Nephron (organoid): Measurements from ENCODE around the gene SCN3A.
A peak's percentile ranks its signal among the peaks of the same experiment; 100 is the strongest.

Source experiments
- H3K27ac Mint-ChIP-seq, 3 experiments: 2 replicates each; pipeline ENCODE4 v1.8.0; 2020; ENCODE audit warnings: mixed read lengths in 3 of 3, mild to moderate bottlenecking in 2 of 3, moderate library complexity in 1 of 3
- H3K27me3 Mint-ChIP-seq: 2 replicates; pipeline ENCODE4 v1.8.0; 2021; ENCODE audit warnings: low read depth, mild to moderate bottlenecking, moderate library complexity, mixed read lengths
- H3K36me3 Mint-ChIP-seq: 2 replicates; pipeline ENCODE4 v1.8.0; 2020; ENCODE audit warnings: low read depth, mixed read lengths
- H3K4me1 Mint-ChIP-seq: 2 replicates; pipeline ENCODE4 v1.8.0; 2020; ENCODE audit warnings: mixed read lengths
- H3K4me3 Mint-ChIP-seq, 3 experiments: 2 replicates each; pipeline ENCODE4 v1.8.0; 2020; ENCODE audit warnings: mild to moderate bottlenecking in 3 of 3, mixed read lengths in 3 of 3, moderate library complexity in 2 of 3
- H3K9me3 Mint-ChIP-seq: 2 replicates; pipeline ENCODE4 v1.8.0; 2020; ENCODE audit warnings: mixed read lengths
- TF ChIP-seq, protein P1 (sequence below), 3 experiments: fragments of 200-600 bp; sonication (generic); IDR thresholded peaks; one replicate each; pipeline ENCODE4 v1.5.0; 2021; ENCODE audit warnings: antibody characterized with exemption in 3 of 3; ENCODE audit not compliant: unreplicated experiment in 3 of 3

The SCN3A gene

DNA sequence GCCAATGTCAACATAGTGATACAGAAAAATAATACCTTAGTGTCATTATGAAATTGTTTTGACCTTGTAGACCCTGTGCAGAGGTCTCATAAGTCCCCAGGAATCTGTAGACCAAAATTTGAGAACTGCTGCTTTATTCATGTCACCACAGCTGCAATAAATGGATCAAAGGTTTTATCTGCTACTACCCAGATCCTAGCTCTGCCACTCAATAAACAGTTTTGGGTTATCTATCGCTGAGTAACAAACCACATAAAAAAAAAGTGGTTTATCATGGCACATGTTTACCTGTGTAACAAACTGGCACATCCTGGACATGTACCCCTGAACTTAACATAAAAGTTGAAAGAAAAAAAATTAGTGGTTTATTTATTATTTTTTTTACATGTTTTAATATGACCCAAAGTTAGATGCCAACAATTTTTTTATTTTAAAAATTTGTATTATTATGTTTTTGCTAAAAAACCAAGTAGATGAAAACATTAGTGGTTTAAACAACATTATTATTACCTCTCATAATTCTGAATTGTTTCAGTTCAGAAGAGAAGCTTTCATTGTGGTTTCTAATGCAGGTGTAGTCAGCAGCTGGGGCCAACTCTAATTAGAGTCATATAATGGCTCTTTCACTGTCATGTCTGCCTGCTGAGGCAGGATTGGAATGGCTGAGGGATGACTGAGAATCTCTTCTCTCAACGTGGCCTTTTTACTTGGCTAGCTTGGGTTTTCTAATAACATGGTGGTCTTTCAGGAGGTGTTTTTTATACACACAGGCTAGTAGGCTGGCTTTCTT lies 145.2 kb downstream of the SCN3A start:
- no peak overlapping the region for H3K4me3 Mint-ChIP-seq
- peaks cover 9% of the 10 kb centered on the region for H3K4me1 Mint-ChIP-seq
- TF ChIP-seq, protein P1, sequence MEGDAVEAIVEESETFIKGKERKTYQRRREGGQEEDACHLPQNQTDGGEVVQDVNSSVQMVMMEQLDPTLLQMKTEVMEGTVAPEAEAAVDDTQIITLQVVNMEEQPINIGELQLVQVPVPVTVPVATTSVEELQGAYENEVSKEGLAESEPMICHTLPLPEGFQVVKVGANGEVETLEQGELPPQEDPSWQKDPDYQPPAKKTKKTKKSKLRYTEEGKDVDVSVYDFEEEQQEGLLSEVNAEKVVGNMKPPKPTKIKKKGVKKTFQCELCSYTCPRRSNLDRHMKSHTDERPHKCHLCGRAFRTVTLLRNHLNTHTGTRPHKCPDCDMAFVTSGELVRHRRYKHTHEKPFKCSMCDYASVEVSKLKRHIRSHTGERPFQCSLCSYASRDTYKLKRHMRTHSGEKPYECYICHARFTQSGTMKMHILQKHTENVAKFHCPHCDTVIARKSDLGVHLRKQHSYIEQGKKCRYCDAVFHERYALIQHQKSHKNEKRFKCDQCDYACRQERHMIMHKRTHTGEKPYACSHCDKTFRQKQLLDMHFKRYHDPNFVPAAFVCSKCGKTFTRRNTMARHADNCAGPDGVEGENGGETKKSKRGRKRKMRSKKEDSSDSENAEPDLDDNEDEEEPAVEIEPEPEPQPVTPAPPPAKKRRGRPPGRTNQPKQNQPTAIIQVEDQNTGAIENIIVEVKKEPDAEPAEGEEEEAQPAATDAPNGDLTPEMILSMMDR (IDR thresholded peaks at IDR 0.05; ENCODE audit: unreplicated experiment in 3 of 3): no peak
- no peak overlapping the region for H3K27ac Mint-ChIP-seq
- H3K36me3 Mint-ChIP-seq: no peaks in the 10 kb centered on the region
- no peaks in the 10 kb centered on the region for H3K9me3 Mint-ChIP-seq
- H3K27me3 Mint-ChIP-seq: peaks cover 4% of the 10 kb centered on the region

- peaks cover 9% of the 10 kb centered on the region for H3K4me1 Mint-ChIP-seq
- no peaks in the 10 kb centered on the region for H3K36me3 Mint-ChIP-seq
- H3K9me3 Mint-ChIP-seq: no peaks in the 10 kb centered on the region
Measured at GRCh38 chr2:165057931-165058330, 145.9 kb downstream of the SCN3A start.

DNA sequence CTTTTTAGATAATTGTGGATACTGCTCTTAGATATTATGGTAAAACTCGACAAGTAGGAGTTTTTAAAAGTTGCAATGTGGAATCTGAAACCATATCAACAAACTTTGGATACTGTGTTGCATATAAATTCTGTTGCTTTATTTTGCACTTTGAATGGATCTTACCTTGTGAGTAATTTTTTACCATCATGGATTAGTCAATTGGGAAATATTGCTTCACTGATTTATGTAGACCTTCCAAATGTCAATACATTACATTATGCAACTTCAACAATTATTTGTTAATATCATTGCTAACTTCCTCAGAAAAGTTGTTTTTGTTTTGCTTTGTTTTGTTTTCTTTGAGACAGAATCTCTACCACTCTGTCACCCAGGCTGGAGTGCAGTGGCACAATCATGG lies 146.5 kb downstream of the SCN3A start:
- TF ChIP-seq, protein P1 (IDR thresholded peaks at IDR 0.05; ENCODE audit: unreplicated experiment in 3 of 3): no peak
- no peak overlapping the region for H3K27ac Mint-ChIP-seq
- peaks cover 4% of the 10 kb centered on the region for H3K27me3 Mint-ChIP-seq
- no peaks in the 10 kb centered on the region for H3K36me3 Mint-ChIP-seq
- H3K9me3 Mint-ChIP-seq: no peaks in the 10 kb centered on the region
- H3K4me3 Mint-ChIP-seq: no peak overlapping the region
- H3K4me1 Mint-ChIP-seq: peaks cover 9% of the 10 kb centered on the region

More at GRCh38 chr2:165057931-165058330, 145.9 kb downstream of the SCN3A start:
- Mint-ChIP-seq H3K27ac (no peak overlapping the region), H3K4me3 (no peak overlapping the region), H3K27me3 (peaks cover 4% of the 10 kb centered on the region)
- TF ChIP-seq, protein P1 (IDR thresholded peaks at IDR 0.05; ENCODE audit: unreplicated experiment in 3 of 3): no peak

GRCh38 chr2:165056564-165056963 lies 147.3 kb downstream of the SCN3A start:
- H3K9me3 Mint-ChIP-seq: no peaks in the 10 kb centered on the region
- no peaks in the 10 kb centered on the region for H3K36me3 Mint-ChIP-seq
- H3K27ac Mint-ChIP-seq: no peak overlapping the region
- H3K4me3 Mint-ChIP-seq: no peak overlapping the region
- TF ChIP-seq, protein P1 (IDR thresholded peaks at IDR 0.05; ENCODE audit: unreplicated experiment in 3 of 3): no peak
- H3K4me1 Mint-ChIP-seq: peaks cover 9% of the 10 kb centered on the region
- peaks cover 4% of the 10 kb centered on the region for H3K27me3 Mint-ChIP-seq

- TF ChIP-seq, protein P1 (IDR thresholded peaks at IDR 0.05; ENCODE audit: unreplicated experiment in 3 of 3): no peak
- Mint-ChIP-seq H3K27me3 (no peaks in the 10 kb centered on the region), H3K4me3 (no peak overlapping the region), H3K9me3 (no peaks in the 10 kb centered on the region), H3K4me1 (peaks cover 9% of the 10 kb centered on the region), H3K27ac (peak overlapping the region in 1 of 3 experiments; percentile 20), H3K36me3 (no peaks in the 10 kb centered on the region)
Measured at GRCh38 chr2:165055082-165055851, 148.6 kb downstream of the SCN3A start.
